ENCODE results near the gene FBXL16.

DNA sequence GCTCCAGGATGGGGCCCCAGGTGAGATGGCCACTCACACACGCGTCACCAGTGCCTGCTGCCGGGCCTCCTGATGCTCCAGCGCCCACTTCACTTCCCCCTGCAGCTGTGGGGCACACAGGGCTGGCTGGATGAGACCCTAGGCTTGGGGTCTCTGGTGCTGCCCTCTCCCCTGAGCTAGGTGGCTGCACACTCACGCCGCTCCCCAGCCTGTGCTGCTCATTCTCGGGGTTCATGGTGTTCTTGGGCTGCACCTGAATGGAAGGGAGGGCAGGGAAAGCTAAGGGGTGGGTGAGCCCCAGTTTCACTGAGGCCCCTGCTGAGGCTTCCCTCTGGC lies 19.4 kb upstream of the FBXL16 start:
- no peak for TF ChIP-seq CTCF (IDR thresholded peaks at IDR 0.05)
- no peak for TF ChIP-seq POLR2AphosphoS5 (IDR thresholded peaks at IDR 0.05)
